Retina (tissue), 1 donor: ENCODE data around the gene GNA14.
"Not testable (repeated sequence)": the region's sequence is repeated elsewhere in the genome, so short reads cannot be mapped to it uniquely, and the experiment has no call there.

Experiments used
- DNase-seq: peaks from one replicate; pipeline ENCODE4 v3.0.0-alpha.2; 2016

The GNA14 gene

DNA sequence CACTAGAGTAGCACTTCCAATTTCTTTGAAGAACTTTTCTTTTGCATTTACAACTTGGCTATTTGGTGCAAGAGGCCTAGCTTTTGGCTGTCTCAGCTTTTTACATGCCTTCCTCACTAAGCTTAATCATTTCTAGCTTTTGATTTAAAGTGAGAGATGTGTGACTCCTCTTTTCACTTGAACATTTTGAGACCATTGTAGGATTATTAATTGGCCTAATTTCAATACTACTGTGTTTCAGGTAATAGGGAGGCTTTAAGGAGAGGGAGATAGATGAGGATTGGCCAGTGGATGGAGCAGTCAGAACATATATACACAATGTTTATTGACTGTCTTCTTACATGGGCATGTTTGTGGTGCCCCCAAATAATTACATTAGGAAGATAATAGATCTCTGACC is 161.7 kb downstream of the GNA14 start:
- DNase-seq, result no peak

DNA sequence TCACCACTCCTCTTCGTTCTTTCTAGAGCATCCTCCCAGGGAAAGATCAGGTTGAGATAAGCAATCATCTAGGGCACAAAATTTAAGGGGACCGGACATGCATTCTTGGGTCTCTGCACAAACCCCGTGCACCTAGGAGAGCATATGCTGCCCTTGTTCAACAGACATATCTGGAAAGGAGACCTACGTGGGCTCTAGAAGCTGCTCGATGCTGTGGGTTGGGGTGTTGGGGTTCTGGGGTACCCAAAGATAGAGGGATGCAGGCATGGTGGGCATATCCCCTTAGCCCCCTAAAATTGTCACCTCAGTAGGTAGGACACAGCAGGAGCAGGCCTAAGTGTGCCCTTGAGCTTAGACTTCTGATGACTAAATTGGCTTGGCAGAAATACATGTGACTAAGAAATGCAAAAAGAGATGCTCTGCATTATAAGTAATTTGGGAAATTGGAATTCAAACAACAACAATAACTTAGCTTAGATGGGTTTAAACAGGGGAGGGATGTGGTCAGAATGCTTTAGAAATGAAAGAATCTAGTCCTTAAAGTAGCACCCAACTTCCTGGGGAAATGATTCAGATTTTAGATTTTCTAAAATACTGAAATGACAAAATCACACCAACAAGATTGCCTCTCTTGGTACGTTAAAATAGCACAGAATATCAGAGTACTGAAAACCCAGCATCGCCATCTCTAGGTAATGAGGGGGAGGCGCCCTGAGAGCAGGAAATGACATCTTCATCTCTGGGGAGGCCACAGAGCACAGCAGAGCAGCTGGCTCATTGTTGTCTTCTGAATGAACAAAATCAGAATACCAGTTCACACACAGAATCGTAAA is 172.3 kb downstream of the GNA14 start:
- no peak for DNase-seq

DNA sequence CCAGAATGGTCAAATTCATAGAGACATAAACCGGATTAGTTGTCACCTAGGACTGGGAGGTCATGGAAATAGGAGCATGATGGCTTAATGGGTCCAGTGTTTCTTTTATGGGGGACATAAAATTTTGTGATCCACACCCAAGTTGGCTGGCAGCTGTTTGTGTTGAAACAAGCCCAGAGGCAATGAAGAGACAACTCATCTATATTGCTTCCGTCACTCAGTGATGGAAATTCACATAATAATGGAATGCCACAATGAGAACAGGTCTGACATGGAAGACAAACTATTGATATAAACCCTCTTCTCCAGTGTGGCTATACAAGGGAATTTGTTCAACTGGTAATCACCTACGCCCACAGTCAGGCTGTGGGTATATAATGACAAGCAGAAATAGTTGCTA is 173.2 kb downstream of the GNA14 start:
- no peak for DNase-seq

DNA sequence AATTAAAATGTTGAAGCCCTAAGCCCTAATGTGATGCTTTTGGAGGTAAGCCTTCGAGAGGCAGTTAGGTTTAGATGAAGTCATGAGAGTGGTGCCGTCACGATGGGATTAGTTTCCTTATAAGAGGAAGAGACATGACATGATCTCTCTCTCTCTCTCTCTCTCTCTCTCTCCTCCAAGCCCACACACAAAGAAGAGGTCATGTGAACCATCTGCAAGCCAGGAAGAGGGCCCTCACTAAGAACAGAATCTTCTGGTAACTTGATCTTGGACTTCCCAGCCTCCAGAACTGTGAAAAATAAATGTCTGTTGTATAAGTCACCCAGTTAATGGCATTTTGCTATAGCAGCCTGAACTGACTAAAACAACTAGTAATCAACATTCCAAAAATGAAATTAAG is 175.5 kb downstream of the GNA14 start:
- no peak for DNase-seq

DNA sequence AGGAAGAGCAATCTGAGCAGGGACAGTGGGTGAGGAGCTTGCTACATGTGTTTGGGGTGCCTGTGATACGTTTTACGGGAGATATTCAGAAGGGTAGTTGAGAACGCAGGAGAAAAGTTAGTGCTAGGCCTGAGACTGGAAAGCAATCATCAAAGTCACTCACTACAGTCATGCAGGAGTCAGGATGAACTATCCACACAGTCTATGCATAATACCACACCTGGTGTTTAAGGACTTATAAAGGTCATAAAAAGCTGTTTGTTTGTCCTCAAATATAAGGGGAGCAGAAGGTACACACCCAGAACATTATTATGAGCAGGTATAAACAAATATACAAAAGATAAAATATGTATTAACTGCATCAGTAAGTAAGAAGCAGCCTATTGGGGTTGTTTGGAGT is 176.6 kb downstream of the GNA14 start:
- DNase-seq, result no peak

DNA sequence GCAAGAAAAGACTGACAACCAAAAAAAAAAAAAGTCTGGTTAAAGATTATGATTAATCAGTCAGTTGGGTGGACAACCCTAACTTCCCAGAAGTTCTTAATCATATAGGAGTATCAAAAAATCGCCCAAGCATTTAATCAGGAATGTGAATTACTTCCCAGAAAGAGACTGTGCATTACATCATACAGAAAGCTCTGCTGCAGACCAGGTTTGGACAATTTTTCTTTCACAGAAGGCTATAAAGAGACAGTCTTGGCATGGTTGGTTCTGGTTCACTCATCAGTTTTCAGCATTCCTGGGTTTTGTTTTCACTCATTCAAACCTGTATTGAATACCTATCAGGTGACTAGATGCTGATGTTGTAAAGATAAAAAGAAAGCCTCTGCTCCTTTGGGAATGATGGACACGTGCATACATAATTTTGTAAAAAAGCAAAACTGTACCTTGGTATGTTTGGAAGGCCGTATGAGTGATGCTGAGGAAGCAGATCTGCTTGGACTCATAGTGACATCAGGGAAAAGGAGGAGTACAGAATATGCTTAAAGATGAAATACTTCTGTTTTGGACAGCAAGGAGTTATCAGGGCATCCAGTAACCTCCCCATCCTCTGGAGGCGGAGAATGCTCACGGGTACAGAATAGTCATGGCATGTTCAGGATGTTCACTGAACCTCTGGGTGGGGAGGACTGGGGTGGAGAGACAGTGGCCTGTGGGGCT is 178.4 kb downstream of the GNA14 start:
- DNase-seq, result no peak

DNA sequence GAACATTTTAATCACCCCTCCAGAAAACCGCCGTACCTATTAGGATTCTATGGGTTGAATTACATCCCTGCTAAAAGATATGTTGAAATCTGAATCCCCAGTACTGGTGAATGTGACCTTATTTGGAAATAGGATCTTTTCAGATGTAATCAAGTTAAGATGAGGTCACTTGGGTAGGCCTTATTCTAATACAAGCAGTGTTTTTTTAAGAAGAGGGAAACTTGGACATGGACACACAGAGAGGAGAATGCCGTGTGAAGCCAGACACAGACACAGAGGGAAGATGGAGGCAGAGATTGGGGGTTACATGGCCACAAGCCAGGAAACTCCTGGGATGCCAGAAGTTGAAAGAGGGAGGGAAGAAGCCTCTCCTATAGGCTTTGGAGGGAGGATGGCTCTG is 183.5 kb downstream of the GNA14 start:
- DNase-seq, result no peak

DNA sequence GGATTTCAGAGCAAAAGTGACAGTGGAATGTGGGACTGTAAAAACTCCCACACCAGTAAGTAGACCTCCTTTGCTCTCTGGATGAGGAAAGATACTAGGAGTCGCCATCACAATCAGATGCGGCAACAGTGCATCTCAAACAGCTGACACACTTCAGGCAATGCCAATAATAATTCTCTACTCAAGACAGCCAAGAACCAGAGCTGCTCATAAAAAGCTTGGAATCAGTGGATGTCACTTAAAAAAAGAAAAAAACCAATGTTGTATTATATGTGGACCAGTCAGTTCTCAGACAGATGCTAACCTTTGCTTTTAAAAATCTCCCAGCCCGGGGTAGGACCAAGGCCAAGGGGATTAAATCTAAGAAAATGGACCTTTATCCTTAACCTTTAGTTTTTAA is 185.0 kb downstream of the GNA14 start:
- no peak for DNase-seq

DNA sequence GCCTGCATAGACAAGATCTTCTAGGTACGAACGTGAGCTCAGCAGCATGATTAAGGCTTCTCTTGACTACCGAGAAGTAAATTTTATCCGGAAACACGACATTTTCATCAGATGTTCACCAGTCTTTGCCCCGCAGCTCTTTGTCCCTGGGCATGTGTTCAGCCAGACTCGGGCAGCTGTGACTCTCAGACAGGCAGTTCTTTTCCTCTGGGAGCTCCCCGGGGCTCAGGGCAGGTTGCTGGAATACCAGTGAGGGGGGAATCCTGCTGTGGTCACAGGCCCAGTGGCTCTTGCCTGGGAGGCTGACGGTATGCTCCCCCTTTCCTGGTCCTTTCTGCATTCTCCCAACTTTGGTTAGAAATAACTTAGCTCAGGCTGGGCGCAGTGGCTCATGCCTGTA is 186.1 kb downstream of the GNA14 start:
- DNase-seq, result no peak

DNA sequence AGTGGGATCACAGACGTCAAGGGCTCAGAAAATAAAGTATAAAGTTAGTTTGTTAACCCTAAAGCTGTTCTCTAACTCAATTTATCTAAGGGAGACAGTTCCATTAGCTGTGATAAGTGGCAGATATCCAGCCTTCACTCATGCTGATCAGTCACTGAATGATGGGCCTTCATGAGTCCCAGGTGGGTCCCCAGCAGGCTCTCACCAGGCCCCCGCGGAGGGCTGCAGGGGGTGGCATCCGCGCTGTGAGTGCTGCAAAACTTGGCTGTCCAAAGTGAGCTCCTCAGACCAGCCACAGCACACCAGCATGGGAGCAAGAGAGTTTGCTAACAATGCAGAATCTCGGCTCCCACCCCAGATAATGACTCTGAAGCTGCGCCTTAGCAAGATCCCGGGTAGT is 187.2 kb downstream of the GNA14 start:
- no peak for DNase-seq

DNA sequence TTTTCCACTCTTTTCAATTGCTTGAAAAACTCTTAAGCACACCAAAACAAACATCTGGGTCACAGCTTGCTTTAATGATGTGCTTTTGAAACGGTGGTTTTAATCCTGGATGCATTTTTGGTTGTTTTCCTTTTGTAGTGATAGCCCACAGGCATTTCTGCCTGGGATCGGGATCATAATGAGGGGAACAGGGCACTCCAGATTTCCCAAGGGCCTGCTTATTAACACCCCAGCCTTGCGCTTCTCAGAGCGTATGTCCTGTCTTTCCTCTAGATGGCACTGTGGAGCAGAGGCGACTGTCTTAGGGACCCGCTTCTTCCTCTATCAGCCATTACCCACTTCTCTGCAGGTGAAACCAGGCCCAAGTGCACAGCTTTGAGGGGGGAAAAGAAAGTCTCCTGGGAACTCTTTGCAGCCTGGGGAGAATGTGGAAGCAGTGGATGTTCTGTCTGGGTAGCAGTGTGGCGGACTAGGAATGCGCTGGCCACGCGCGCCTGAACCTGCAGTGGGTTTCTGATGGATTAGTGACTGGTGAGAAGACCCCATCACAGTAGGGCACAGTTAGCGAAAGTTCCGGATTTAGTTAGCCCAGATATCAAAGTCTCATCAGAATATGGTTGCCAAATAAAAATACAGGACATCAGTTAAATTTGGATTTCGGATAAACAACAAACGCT is 190.1 kb downstream of the GNA14 start:
- peak; percentile 69 for DNase-seq

DNA sequence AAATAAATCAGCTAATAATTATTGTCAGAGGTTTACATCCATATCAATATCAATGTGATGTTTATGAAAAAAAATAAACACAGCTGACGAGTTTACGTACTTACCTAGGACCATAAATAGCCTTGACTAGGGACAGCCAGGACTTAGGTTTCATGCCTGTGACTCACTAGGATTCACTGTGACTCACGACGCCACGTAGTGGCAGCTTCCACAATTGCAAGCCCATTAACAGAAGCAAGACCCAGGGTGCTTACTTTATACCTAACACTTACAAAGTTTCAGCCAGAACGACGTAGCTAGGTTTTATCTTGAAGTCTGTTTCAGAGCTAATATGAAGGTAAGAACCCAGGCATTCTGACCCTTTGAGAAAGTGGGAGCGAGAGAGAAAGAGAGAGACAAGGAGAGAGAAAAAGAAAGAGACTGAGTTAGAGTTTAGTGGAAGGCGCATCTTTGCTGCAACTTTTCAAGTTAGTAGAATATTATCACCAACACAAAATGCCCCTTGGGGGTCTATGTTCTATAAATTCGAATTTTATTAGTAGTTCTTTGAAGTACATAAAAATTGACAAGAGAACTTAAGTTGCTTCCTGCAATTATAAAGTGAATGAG is 191.2 kb downstream of the GNA14 start:
- DNase-seq, result peak; percentile 52

DNA sequence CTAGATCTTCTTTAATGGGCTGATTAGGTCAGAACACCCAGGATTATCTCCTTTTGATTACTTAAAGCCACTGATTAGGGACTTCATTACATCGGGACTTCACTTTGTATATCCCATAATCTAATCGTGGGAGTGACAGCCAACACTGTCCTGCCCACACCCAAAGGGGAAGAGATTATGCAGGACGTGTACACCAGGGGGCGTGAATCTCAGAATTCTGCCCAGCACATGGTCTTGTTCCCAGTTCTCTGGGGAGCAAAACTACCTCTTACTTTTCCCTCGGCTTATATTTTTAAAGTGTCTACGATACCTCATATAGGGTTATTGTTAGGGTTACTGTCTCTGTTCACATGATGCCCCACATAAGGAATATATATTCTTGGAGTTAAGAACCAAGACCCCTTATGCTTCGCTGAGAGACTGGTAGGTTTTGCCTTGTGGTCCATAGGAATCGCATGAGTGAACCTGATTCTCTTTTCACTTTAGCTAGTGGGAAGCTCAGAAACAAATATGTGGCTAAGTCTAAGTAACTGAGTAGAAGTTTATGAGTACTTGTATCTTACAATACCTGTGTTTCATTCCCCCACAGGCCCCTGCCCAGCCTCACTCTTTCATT is 192.7 kb downstream of the GNA14 start:
- no peak for DNase-seq

DNA sequence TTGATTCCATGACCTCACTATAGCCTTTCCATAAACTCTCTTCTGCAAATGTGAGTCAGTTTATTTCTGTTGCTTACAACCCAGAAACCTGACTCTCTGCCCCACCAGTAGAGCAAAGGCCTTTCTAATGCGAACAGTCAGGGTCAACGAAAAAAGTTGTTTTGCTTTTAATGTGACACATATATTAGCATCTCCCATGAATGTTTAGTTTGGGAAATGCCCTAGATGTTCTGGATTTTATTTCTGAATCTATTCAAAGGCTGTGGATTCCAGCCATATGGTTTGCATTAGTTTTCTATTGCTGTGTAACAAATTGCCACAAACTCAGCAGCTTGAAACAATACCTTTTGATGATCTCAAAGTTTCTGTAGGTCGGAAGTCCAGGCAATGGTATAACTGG is 193.5 kb downstream of the GNA14 start:
- DNase-seq, result no peak

DNA sequence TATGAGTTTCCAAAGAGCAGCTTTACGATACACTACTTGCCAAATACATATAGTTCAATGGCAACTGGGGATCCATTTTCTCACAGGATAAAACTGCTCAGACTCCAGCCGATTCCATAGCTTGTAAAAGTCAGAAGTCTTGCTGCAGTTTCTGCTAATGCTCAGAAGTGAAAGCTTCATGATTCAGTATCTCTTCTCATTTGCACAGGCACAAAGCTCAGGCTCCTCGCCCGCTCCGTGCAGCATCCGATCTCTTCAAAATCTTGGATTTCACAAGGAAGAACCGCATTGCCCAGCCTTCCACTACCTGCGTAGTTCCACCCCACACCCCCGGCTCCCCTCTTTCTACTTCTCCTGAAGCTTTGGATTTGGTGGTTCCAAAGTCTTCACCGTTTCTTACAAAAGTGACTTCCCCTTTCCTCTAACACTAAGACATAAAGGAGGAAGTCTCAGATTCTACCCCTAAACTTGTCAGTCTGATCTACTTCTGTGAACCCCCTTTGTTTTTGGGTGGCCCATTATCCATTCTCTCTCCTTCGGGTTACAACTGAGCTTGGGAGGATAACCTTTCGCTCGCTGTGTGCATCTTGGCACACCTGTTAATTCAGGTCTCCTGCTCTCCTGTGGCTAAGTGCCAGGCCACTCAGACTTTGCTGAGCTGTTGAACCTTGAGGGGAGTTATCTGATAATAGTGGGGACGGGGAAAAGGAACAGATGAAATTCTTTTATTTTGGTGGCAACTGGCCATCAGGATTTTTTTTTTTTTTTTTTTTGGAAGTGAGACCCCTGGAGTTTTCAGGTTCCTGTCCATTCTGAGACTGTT is 194.1 kb downstream of the GNA14 start:
- DNase-seq, result no peak

DNA sequence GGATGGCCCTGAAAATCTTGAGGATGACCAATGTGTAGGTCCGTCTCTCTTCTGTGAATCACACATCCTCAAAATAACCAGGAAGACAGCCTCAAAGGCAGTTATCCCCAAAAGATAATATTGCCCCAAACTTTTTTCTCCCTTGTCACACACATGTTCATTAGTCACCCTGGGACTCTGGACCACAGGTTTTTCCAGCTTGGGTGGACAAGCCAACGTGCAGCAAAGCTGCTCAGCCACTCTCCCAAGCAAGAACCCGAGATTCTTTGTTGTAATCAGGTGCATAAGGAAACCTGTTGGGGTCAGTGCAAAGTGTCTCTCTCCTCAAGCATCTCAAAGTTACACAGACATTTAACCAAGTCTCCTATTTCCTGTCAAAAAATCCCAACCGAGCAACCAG is 196.6 kb downstream of the GNA14 start:
- DNase-seq, result no peak

DNA sequence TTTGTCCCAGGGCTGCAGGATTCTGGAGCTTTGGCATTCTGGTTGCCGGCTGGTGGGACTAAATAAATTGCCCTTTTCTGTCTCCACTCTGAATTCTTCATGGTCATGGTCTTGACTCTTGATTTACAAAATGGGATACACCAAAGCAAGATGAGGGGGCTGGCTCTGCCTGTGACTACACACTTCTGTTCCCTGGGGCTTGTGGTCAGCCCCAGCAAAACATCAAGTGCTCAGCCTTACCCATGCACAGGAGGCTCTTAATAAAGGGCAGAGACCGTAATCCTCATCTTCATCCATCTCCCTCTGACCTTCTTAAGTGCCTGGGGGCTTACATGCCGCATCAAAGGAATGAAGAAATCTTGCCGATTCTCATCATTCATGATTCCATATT is 198.0 kb downstream of the GNA14 start:
- no peak for DNase-seq

DNA sequence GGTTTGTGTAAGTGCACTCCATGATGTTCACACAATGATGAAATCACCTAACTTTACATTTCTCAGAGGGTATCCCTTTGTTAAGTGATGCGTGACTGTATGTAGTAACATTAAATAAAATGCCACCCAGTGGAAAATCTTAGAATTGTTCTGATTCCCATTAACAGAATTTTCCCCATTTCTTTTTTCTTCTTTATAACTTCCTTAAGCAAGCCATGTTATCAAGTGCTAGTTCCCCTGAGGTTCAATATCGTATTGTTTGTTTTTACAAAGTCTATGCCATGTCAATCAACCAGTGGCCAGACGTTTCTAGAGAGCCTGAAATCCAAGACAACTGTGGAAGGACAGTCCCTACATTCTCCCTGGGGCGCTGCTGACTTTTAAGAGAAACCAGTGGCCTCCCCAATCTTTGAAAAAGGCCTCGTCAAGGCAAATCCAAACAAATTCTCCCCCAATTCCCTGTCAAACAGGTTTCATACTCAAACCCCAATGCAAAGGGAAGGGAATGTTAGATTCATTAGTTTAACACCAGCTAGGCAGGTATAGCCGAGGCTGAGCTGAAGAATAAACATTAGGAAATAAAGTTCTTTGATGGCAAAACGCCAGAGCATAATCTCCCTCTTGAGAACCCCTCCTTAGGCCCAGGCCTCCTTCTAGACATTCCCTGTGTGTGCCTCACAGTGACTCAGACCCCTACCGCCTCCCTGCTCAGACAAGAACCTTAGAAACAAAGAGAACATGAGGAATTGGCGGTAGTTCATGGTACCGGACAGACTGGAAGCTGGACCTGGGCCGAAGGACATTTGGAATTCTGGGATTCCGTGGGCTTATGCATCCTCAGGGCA is 198.7 kb downstream of the GNA14 start:
- no peak for DNase-seq

DNA sequence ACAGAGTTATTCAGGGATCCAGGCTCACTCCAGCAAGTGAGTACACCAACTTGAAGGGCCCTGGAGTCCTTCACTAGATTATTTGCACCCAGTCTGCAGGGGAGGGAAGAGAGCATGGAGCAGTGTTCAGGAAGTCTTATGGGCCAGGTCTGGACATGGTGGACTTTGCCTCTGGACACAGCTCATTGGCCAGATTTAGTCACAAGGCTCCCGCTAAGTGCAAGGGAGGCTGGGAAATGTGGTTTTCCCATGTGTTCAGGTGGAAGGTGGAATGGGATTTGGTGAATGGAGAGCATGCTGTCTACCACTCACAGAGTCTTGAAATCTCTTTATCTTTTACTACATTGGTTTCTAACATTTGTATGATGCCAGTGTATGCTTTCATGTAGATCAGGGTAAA is 200.5 kb downstream of the GNA14 start:
- DNase-seq, result no peak

DNA sequence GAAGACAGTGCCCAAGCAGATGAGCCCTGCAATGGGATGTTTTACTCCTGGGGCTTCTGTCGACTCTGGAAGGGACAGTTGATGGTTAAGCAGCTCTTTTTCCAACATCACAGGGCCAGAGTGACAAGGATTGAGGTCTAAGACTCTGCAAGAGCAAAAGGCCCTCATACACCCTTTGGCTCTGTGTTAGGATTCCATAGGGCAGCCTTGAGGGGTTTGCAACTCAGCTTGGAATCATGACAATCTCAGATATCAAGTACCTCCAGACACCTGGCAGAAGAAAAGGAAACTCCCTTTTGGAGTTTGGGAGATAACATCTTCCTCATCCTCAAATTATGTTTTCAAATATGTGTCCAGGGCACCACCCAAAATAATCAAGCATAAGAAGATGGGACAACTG is 205.7 kb downstream of the GNA14 start:
- no peak for DNase-seq

DNA sequence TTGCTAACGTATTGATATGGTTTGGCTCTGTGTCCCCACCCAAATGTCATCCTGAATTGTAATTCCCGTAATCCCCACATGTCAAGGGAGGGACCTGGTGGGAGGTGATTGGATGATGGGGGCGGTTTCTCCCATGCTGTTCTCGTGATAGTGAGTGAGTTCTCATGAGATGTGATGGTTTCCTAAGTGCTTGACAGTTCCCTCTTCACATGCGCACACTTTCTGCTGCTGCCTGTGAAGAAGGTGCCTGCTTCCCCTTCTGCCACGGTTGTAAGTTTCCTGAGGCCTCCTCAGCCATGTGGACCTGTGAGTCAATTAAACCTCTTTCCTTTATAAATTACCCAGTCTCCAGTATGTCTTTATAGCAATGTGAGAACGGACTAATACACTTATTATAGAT is 207.0 kb downstream of the GNA14 start:
- DNase-seq, result not testable (repeated sequence)
